GM18951 (cell line): ENCODE data around the gene HAND1.

Experiments used
- POLR2A ChIP-seq: IDR thresholded peaks from 4 replicates; pipeline ENCODE4 v1.6.1; 2011; ENCODE audit warnings: mild to moderate bottlenecking; ENCODE audit not compliant: insufficient read length, insufficient read depth; ENCODE audit errors: extremely low read depth
- in situ Hi-C: fragments of 300-500 bp; cut with MboI; formaldehyde crosslinking; loops from one replicate; pipeline ENCODE4 v1.12.0; 2022; ENCODE audit warnings: low sequenced_read_pairs, mixed read lengths, inconsistent platforms; ENCODE audit not compliant: unreplicated experiment

Gene HAND1

GRCh38 chr5:154480847-154481246, 2.8 kb upstream of the HAND1 start:
- TF ChIP-seq POLR2A = no peak
- in situ Hi-C loops = no loop called here

GRCh38 chr5:154479944-154480750, 2.1 kb upstream of the HAND1 start:
- in situ Hi-C loops = loop anchor here (10.0 kb wide), 1 partner anchor 135 kb away; no protein-coding TSS in a partner anchor
- no peak for TF ChIP-seq POLR2A

- no peak for TF ChIP-seq POLR2A
- in situ Hi-C loops = loop anchor here (10.0 kb wide), 1 partner anchor 135 kb away; no protein-coding TSS in a partner anchor
Measured at GRCh38 chr5:154479160-154479943, 1.3 kb upstream of the HAND1 start.

DNA sequence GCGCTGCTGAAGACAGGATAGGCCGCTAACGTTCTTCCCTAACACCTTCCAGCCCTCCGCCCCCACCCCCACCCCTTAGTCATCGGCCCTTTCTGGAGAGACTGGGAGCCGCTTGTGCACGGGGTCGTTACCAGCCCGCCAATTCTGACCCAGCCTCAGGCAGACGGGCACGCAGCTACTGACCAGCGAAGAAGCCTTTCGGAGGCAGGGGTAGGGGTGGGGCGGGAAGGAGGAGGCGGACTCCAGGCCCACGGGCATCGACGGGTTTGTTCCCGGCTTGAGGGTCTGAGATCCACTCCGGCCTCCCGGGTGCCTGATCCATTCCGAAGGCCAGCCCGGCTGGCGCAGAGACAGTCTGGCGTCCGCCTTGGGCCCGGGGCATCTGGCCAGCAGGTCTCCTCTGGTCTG, 729 bp upstream of the HAND1 start:
- no peak for TF ChIP-seq POLR2A
- in situ Hi-C loops = loop anchor here (10.0 kb wide), 1 partner anchor 136 kb away; no protein-coding TSS in a partner anchor

- TF ChIP-seq POLR2A = no peak
- in situ Hi-C loops = loop anchor here (10.0 kb wide), 1 partner anchor 137 kb away; no protein-coding TSS in a partner anchor
Measured at GRCh38 chr5:154477382-154478223, 424 bp downstream of the HAND1 start.

DNA sequence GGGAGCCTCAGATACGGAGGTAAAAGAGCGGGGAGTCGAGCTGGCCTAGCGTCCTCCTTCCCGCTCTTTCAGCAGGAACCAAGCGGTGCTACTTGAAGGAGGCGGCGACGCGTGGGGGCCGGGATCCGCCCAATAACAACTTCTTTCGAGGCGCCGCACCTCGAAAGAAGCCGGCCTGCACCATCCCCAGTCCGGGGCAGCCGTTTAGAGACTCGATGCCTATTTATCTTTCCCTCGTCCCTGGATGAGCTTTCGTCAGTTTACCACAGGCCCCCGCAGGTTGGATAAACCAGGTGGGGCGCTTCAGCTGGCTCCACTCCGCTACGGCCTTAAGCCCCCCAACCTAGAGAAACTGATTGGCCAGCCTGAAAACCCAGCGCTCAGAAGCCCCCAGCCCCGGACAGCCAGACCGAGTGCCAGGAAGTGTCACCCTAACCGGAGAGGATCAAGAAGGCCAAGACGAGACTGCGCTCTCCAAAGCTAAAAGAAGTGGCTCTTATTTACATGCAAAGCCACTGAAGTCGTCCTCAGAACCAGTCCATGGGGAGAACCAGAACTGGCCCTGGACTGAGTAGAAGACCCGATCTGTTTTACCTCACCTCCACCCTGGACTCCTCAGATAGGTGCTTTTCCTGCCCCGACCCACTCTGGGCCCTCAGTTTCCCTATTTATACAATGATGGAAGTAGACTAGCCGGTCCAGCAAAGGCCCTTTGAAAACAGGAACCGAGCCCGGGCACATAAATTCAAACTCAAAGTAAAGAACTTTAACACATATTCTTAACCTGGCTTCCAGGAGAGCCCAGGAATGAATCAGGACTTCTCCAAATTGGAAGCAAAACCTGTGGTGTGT, 1.4 kb downstream of the HAND1 start:
- TF ChIP-seq POLR2A = no peak
- in situ Hi-C loops = loop anchor here (10.0 kb wide), 1 partner anchor 138 kb away; no protein-coding TSS in a partner anchor

DNA sequence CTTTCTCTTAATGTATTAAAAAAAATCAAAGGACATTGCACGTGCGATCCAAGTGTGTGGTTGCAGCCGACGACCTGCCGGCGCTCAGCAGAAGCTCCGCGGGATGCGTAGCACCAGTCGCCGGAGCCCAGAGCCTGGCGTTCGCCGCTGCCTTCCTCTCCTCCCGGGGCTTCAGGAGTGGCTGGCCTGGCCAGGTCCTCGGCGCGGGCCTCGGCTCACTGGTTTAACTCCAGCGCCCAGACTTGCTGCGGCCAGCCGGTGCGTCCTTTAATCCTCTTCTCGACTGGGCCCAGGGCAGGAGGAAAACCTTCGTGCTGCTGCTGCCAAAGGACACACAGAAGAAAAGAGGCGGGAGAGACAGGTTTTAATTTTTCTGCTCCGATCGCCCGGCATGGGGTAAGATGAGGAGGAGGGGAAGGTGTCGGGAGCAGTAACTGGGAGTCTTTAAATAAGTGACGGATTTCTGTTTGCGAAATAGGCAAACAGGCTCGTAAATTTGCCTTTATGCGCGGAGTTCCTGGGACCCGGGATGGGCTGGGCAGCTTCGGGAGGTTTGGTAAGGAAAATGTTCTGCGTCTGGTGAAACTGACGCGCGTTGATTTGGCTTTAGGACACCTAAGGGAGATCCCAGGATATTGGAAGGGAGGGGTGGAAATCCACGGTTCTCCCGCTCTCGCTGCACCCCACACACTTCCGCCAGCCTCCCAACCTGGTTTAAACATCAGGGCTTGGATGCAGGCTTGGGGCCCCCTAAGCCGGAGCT, 2.3 kb downstream of the HAND1 start:
- no peak for TF ChIP-seq POLR2A
- in situ Hi-C loops = loop anchor here (10.0 kb wide), 1 partner anchor 139 kb away; no protein-coding TSS in a partner anchor

DNA sequence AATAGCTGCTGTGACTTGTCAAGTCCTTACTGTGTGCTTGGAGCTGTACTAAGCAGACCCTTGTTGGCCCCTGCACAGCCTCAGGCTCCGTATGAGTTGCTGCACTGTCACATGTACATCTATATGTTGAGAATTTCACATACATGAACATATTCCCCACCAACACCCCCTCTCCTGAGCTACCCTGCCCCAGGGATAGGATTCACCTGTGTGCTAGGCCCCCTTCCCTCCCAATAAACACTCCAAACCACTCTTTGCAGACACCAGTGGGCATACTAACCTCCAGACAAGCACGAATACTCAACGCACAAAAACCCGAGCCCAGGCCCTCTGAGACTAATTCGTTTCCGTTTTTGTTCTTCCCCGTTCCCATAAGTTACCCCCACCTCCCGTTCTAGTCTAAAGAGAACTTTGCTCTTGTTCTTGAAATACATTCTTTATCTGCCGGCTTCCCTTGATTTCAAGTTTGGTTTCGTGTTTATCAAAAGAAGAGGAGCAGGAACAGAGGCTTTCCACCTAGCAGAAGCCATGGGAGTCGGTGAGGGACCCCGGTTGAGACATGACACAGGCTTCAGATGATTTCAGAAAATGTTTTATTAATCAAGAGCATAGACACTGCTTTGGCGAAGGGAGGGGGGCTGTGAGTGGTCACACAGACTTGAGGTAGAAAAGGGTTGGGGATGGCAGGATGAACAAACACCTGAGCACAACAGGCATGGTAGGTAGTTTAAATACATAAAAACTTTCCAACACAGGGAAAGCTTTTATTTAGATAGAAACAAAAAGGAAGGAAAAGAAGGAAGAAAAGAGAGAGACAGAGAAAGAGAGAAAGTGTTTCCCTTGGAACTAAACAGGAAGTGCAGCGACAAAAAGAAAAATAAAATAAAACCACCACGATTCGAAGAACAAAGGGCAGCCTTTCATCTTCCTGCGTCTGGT, 3.4 kb downstream of the HAND1 start:
- in situ Hi-C loops = loop anchor here (10.0 kb wide), 1 partner anchor 140 kb away; no protein-coding TSS in a partner anchor
- no peak for TF ChIP-seq POLR2A

DNA sequence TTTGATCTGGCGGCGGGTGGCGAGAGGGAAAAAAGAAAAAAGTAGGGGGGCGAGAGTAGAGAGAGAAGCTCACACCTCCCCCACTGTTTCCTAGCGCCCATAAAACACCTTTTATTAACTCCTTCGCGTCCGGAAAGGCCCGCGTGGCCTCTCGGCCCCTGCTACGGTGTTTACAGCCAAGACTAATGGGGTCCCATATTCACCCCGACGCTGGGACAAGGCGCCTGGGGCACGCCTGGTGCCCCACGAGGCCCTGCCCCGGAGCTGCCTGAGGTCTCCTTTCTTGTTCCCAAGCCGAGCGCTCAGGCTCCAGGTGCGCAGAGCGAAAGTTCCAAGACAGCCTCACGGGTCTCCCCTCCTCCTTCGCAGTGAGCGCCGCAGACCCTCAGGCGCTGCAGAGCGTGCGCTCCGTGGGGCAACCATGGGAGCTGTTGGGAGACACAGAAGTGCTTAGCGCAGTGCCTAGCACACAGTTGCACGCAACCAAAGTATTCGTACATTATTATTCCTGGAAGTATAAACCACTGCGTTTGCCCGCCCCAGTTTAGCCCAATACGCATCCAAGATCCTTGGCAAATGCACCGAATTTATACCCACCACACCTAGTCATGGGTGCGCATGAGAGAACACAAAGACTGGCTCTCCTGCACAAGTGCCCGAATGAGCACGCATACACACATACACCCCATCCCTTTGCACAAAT, 4.3 kb downstream of the HAND1 start:
- in situ Hi-C loops = loop anchor here (10.0 kb wide), 1 partner anchor 141 kb away; no protein-coding TSS in a partner anchor
- no peak for TF ChIP-seq POLR2A
